CD4-positive, alpha-beta T cell (primary cell): ENCODE results near the gene CCK. TPM values are rescaled to one million over a fixed set of nuclear protein-coding genes. Genes with fewer than 3 reads are reported as not detected.

ENCODE experiments used
- ATAC-seq: fragments of 200-7000 bp; cut with Tn5 transposase; one replicate; pipeline ENCODE4 v1.10.0; 2022; ENCODE audit warnings: mild to moderate bottlenecking; ENCODE audit not compliant: poor library complexity
- CTCF ChIA-PET: fragments of 350-600 bp; sonication (Branson Sonifier 250); formaldehyde crosslinking; loops from one replicate; lab custom pipeline; 2021; ENCODE audit warnings: antibody characterized with exemption, inconsistent platforms; lab: Charles Lee
- POLR2A ChIA-PET: fragments of 350-600 bp; sonication (Branson Sonifier 250); formaldehyde crosslinking; loops from one replicate; lab custom pipeline; 2021; ENCODE audit warnings: antibody characterized with exemption, inconsistent platforms; lab: Charles Lee
- DNase-seq, 14 experiments: peaks; one replicate each; pipeline ENCODE4 v3.0.0-alpha.2; 2013 to 2020; ENCODE audit warnings: mixed read lengths in 2 of 14
- H3K27ac ChIP-seq, 2 donors: one replicate each; pipeline versions ENCODE4 v1.5.1 to v1.7.0; 2013; ENCODE audit warnings: low read length in 2 of 2, low read depth in 1 of 2, mild to moderate bottlenecking in 1 of 2
- H3K27me3 ChIP-seq, 2 experiments: 1 replicate in 1 of 2; 2 replicates in 1 of 2; pipeline versions ENCODE4 v1.6.1 to v1.7.0; 2013; ENCODE audit warnings: low read length in 2 of 2, control low read depth in 1 of 2, mild to moderate bottlenecking in 1 of 2, moderate library complexity in 1 of 2; ENCODE audit not compliant: insufficient read depth in 2 of 2, control insufficient read depth in 1 of 2
- H3K36me3 ChIP-seq: one replicate; pipeline ENCODE4 v1.6.1; 2013; ENCODE audit warnings: low read length, control low read depth; ENCODE audit not compliant: insufficient read depth
- H3K4me1 ChIP-seq: one replicate; pipeline ENCODE4 v1.6.1; 2013; ENCODE audit warnings: low read length, control low read depth; ENCODE audit not compliant: insufficient read depth
- H3K4me3 ChIP-seq: one replicate; pipeline ENCODE4 v1.5.1; 2013; ENCODE audit warnings: mild to moderate bottlenecking, low read length, moderate library complexity
- H3K9me3 ChIP-seq, 2 experiments: 1 replicate in 1 of 2; 2 replicates in 1 of 2; pipeline versions ENCODE4 v1.6.1 to v1.7.0; 2013; ENCODE audit warnings: low read length in 2 of 2, mild to moderate bottlenecking in 2 of 2, control low read depth in 1 of 2, moderate library complexity in 1 of 2; ENCODE audit not compliant: control insufficient read depth in 1 of 2, insufficient read depth in 1 of 2
- H3K27ac Mint-ChIP-seq: one replicate; pipeline ENCODE4 v1.8.0; 2020; ENCODE audit warnings: mixed read lengths
- H3K27me3 Mint-ChIP-seq: one replicate; pipeline ENCODE4 v1.8.0; 2021; ENCODE audit warnings: mixed read lengths
- H3K36me3 Mint-ChIP-seq: one replicate; pipeline ENCODE4 v1.8.0; 2021; ENCODE audit warnings: low read depth, mixed read lengths
- H3K4me1 Mint-ChIP-seq: one replicate; pipeline ENCODE4 v1.8.0; 2021; ENCODE audit warnings: low read depth, mixed read lengths
- H3K4me3 Mint-ChIP-seq: one replicate; pipeline ENCODE4 v1.8.0; 2020; ENCODE audit warnings: mild to moderate bottlenecking, mixed read lengths
- H3K9me3 Mint-ChIP-seq: one replicate; pipeline ENCODE4 v1.8.0; 2020; ENCODE audit warnings: mixed read lengths
- intact Hi-C, 2 experiments: fragments of 100-400 bp; cut with DNase I in 1 of 2; cut with micrococcal nuclease in 1 of 2; formaldehyde crosslinking; loops; one replicate each; pipeline versions ENCODE4 v1.15.1 to v1.9.0; 2023 to 2025; cut with DNase I, micrococcal nuclease
- total RNA-seq, 174 experiments: library from RNA in 2 of 174; stranded (reverse) in 2 of 174; gene quantifications; one replicate each; pipeline ENCODE4 v1.2.3 and lab custom pipeline; 2021 to 2026
- TF ChIP-seq, protein P1 (sequence below): fragments of 200-600 bp; IDR thresholded peaks from one replicate; pipeline ENCODE4 v1.8.0; 2022; ENCODE audit warnings: antibody characterized with exemption, mild to moderate bottlenecking

Gene CCK
- total RNA-seq, 2 experiments from 2014 or later: not detected

DNA sequence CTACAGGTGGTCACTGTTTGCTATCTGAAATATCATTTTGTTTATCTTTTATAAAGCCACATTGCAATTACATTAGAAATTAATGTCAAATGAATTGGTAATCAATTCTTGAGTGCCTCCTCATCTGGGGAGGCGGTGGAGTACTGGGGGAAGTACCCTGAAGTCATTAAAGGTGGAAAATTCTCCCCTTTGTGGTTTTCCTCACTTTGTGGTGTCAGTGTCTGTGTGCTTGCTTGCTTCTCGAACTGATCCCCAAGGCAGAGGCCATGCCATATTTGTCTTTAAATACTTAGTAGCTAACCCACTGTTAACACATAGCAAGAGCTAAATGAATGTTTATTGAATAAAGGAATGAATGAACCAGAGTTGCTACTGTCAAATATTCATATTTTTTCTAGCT, 40.5 kb upstream of the CCK start:
- DNase-seq: no peak
- H3K4me1 ChIP-seq: no peaks in the 10 kb centered on the region
- Mint-ChIP-seq H3K4me3 (no peak overlapping the region), H3K36me3 (no peaks in the 10 kb centered on the region), H3K4me1 (peaks cover 9% of the 10 kb centered on the region), H3K27ac (no peak overlapping the region), H3K9me3 (no peaks in the 10 kb centered on the region), H3K27me3 (no peaks in the 10 kb centered on the region)
- CTCF ChIA-PET: interaction anchor here (1.3 kb wide), 1 partner anchor 11 kb away, joined by 3 read pairs; no protein-coding TSS in a partner anchor
- no peaks in the 10 kb centered on the region for H3K9me3 ChIP-seq
- no peak overlapping the region for H3K27ac ChIP-seq
- no peaks in the 10 kb centered on the region for H3K36me3 ChIP-seq
- H3K4me3 ChIP-seq: no peak overlapping the region
- POLR2A ChIA-PET: no interaction called here
- intact Hi-C loops: no loop called here
- TF ChIP-seq, protein P1, sequence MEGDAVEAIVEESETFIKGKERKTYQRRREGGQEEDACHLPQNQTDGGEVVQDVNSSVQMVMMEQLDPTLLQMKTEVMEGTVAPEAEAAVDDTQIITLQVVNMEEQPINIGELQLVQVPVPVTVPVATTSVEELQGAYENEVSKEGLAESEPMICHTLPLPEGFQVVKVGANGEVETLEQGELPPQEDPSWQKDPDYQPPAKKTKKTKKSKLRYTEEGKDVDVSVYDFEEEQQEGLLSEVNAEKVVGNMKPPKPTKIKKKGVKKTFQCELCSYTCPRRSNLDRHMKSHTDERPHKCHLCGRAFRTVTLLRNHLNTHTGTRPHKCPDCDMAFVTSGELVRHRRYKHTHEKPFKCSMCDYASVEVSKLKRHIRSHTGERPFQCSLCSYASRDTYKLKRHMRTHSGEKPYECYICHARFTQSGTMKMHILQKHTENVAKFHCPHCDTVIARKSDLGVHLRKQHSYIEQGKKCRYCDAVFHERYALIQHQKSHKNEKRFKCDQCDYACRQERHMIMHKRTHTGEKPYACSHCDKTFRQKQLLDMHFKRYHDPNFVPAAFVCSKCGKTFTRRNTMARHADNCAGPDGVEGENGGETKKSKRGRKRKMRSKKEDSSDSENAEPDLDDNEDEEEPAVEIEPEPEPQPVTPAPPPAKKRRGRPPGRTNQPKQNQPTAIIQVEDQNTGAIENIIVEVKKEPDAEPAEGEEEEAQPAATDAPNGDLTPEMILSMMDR: no peak
- ATAC-seq: no peak
- H3K27me3 ChIP-seq: peaks cover 0 to 4% of the 10 kb centered on the region in 2 experiments

DNA sequence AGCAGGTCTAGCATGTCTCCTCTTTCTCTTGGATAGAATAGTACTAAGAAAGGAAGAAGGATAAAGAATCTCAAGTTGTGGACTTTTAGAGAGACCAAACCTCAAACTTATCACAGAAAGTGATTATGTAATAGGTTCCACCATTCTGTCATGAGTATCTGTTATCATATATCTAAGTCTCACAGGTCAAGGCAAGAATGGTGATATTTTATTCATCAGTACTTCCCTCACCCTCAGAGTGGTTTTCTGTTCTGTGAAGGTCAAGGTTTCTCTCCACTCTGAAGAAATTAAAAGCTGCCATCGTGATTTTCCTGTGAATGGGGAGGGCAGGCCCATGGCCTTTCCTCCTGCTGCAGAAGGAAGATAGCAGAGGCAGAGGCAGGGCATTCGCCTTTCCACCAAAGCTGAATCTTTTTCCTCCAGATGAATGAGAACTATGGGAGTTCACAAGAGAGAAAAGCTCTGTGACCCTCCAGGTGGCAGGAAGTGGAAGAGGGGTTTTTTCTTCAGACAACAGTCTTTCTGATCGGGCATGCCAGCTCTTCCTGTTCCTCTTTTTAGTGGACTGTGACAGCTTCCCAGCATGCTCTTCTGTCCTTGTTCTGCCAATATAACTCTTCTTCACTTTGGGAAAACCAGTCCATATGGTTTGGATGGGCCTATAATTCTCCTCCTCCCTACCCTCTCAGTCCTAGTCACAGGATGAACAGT, 37.1 kb upstream of the CCK start:
- ChIA-PET CTCF (no interaction called here), POLR2A (no interaction called here)
- H3K4me3 ChIP-seq: no peak overlapping the region
- Mint-ChIP-seq H3K27me3 (no peaks in the 10 kb centered on the region), H3K4me3 (no peak overlapping the region), H3K4me1 (peaks cover 9% of the 10 kb centered on the region), H3K27ac (no peak overlapping the region), H3K9me3 (no peaks in the 10 kb centered on the region), H3K36me3 (no peaks in the 10 kb centered on the region)
- no peaks in the 10 kb centered on the region for H3K4me1 ChIP-seq
- DNase-seq: no peak
- TF ChIP-seq, protein P1: no peak
- H3K36me3 ChIP-seq: no peaks in the 10 kb centered on the region
- no peaks in the 10 kb centered on the region for H3K27me3 ChIP-seq
- intact Hi-C loops: no loop called here
- H3K27ac ChIP-seq: no peak overlapping the region
- no peak for ATAC-seq
- H3K9me3 ChIP-seq: no peaks in the 10 kb centered on the region

DNA sequence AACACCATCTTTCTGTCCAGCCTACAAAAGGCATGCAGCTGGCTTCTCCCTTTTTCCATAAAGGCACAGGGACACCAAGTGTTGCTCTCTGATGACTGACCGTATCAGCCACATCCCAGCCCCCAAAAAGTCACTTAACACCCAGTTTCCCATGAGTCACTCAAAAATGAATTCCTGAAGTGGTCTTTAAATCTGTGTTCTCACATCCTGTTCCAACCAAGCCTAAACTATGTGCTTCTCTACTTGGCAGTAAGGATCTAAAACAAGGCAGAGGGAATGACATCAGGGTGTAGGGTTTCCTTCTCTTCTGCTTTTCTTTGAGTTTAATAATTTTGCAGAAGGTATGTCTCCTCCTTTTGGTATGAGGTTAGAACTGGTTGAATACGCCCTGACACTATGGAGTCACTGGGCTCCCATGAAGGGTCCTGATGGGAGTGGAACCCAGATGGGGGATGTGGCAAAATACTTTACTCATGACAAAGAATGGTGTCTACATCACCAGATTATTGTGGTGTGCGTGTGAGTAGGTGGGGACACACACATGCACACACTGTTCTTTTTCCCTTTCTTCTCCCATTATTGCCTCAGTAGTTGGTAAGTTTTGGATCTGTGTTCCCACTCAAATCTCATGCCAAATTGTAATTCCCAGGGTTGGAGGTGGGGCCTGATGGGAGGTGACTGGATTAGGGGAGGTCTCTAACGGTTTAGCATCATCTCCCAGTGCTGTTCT, 35.6 kb upstream of the CCK start:
- no peaks in the 10 kb centered on the region for H3K9me3 Mint-ChIP-seq
- no peaks in the 10 kb centered on the region for H3K9me3 ChIP-seq
- intact Hi-C loops: no loop called here
- H3K4me1 ChIP-seq: no peaks in the 10 kb centered on the region
- no peaks in the 10 kb centered on the region for H3K36me3 Mint-ChIP-seq
- no peak overlapping the region for H3K4me3 ChIP-seq
- H3K27ac Mint-ChIP-seq: no peak overlapping the region
- TF ChIP-seq, protein P1: no peak
- H3K27me3 Mint-ChIP-seq: peaks cover 8% of the 10 kb centered on the region
- H3K4me3 Mint-ChIP-seq: no peak overlapping the region
- ATAC-seq (no peak), DNase-seq (no peak)
- no peaks in the 10 kb centered on the region for H3K36me3 ChIP-seq
- POLR2A ChIA-PET: no interaction called here
- CTCF ChIA-PET: no interaction called here
- no peak overlapping the region for H3K27ac ChIP-seq
- H3K4me1 Mint-ChIP-seq: peaks cover 9% of the 10 kb centered on the region
- peaks cover 2 to 5% of the 10 kb centered on the region in 2 experiments for H3K27me3 ChIP-seq
